WTC11 (cell line): ENCODE measurements around the gene VSTM2B.
"Not testable (repeated sequence)": the region's sequence is repeated elsewhere in the genome, so short reads cannot be mapped to it uniquely, and the experiment has no call there.

Source experiments
- CTCF ChIP-seq: fragments of 200-600 bp; IDR thresholded peaks from 2 replicates; pipeline ENCODE4 v1.8.0; 2022; ENCODE audit warnings: antibody characterized with exemption
- ETV6 ChIP-seq: sonication (generic); formaldehyde crosslinking; IDR thresholded peaks from 2 replicates; pipeline ENCODE4 v1.8.1; 2022; ENCODE audit warnings: mild to moderate bottlenecking, missing genetic modification reagents
- MYBL2 ChIP-seq: sonication (generic); formaldehyde crosslinking; IDR thresholded peaks from 2 replicates; pipeline ENCODE4 v1.8.1; 2023; ENCODE audit warnings: mild to moderate bottlenecking, moderate library complexity, missing genetic modification reagents
- ZNF138 ChIP-seq: sonication (generic); formaldehyde crosslinking; conservative IDR thresholded peaks from 2 replicates; pipeline ENCODE4 v1.8.1; 2022; ENCODE audit warnings: mild to moderate bottlenecking, moderate library complexity, missing genetic modification reagents
- ZNF423 ChIP-seq: fragments of 250-450 bp; sonication (Bioruptor Pico); IDR thresholded peaks from 2 replicates; pipeline ENCODE4 v2.1.2; 2022; ENCODE audit warnings: mild to moderate bottlenecking, moderate library complexity

GRCh38 chr19:29545447-29545846 lies 19.7 kb downstream of the VSTM2B start:
- not testable (repeated sequence) for TF ChIP-seq CTCF; ETV6 (CRISPR knock-in tag); ZNF138; ZNF423 (CRISPR knock-in tag); MYBL2 (CRISPR knock-in tag)
